ENCODE measurements around the gene SLC25A47.
A peak's percentile ranks its signal among the peaks of the same experiment; 100 is the strongest.
"Not testable (repeated sequence)": the region's sequence is repeated elsewhere in the genome, so short reads cannot be mapped to it uniquely, and the experiment has no call there.

Gene SLC25A47

GRCh38 chr14:100306101-100306997 lies 16.8 kb upstream of the SLC25A47 start, which contains the start of gene SLC25A29:
Gene SLC25A29, minus strand, starts transcription at chr14:100306444. Its CDS starts 212 bp downstream, at chr14:100306232.
- peak; percentile 42 to 96 (median 84) for DNase-seq

GRCh38 chr14:100306998-100307765 lies 16.0 kb upstream of the SLC25A47 start:
- peak in 2 of 14 donors; percentile 44 to 58 for DNase-seq

GRCh38 chr14:100307766-100308426 lies 15.2 kb upstream of the SLC25A47 start:
- no peak for DNase-seq

DNA sequence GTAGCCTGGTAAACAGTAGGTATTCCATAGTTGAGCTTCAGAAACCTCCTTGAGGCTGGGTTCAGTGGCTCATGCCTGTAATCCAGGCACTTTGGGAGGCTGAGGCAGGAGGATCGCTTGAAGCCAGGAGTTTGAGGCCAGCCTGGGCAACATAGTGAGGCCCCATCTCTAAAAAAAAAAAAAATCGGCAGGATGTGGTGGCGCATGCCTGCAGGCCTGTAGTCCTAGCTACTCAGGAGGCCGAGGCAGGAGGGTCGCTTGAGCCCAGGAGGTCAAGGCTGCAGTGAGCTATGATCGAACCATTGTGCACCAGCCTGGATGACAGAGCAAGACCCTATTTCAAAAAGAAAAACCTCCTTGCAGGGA lies 14.7 kb upstream of the SLC25A47 start:
- DNase-seq = not testable (repeated sequence)

- DNase-seq = no peak
Observed at GRCh38 chr14:100309028-100309737, 14.0 kb upstream of the SLC25A47 start.

- not testable (repeated sequence) for DNase-seq
Observed at GRCh38 chr14:100312110-100312876, 10.8 kb upstream of the SLC25A47 start.

- no peak for DNase-seq
Observed at GRCh38 chr14:100312877-100313400, 10.2 kb upstream of the SLC25A47 start.

GRCh38 chr14:100313464-100314230 lies 9.5 kb upstream of the SLC25A47 start:
- peak in 1 of 14 donors; percentile 21 for DNase-seq

GRCh38 chr14:100314724-100315123 lies 8.4 kb upstream of the SLC25A47 start:
- no peak for DNase-seq

GRCh38 chr14:100317389-100317788 lies 5.8 kb upstream of the SLC25A47 start:
- no peak for DNase-seq

DNA sequence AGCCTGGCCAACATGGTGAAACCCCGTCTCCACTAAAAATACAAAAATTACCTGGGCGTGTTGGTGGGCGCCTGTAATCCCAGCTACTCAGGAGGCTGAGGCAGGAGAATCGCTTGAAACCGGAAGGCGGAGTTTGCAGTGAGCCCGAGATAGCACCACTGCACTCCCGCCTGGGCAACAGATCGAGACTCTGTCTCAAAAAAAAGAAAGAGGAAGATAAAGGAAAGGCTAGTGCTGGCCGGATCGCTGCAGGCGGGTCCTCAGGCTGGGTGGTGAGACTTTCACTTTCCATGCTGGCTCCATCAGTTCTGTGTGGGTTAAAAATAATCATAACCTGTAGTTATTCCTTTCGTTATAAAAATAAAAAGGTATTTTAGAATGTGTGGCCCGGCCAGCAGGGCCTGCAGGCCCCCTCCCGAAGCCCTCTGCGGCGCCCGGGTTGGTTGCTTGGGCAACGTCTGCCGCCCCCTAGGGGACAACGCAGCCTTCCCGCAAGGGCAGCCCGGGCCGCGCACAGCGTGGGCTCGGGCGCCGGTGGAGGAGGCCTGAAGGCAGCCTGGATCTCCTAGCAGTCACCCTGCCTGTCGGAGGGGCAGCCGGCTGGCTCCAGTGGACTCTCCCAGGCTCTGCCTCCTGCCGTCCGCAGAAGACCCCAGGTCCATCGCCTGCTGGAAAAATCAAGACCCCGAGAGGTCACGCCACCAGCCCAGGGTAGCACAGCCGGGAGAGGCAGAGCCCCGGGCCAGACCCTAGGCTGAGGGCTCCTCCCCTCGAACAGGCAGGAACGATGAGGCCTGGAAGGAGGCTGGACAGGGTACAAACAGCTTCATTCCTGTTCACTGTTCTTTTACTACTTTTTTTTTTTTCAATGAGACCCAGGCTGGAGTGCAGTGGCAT lies 5.0 kb upstream of the SLC25A47 start:
- DNase-seq = peak in 9 of 14 donors; percentile 14 to 71 (median 44)

DNA sequence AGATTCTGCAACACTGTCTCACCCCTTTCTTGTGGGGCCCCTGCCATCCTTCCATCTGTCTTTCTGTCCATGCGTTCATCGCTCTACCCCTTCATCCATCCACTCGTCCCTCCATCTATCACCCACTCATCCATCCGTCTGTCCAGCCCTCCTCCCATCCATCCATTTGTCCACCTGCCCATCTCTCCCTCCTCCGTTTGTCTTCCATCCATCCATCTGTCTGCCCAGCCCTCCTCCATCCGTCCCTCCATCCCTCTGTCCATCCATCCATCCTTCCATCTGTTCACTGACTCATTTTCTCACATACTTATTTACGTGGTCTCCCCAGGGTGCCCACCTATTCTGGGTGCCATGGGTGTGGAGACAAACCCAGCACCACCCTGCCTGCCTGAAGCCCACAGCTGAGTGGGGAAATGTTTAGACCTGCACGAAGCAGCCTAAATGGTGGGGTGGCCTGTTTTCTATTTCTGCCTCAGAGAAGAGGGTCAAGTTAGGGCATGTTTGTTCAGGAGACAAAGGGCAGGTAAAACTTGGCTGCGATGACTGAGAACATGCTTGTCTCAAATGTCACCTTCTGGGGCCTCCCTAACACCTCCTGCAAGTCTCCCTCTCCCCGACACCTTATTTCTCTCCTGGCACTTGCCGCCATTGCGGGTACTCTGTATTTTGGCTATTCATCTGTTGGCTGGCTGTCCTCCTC lies 2.8 kb upstream of the SLC25A47 start:
- no peak for DNase-seq

- DNase-seq = no peak
Observed at GRCh38 chr14:100321473-100322137, 1.5 kb upstream of the SLC25A47 start.

DNA sequence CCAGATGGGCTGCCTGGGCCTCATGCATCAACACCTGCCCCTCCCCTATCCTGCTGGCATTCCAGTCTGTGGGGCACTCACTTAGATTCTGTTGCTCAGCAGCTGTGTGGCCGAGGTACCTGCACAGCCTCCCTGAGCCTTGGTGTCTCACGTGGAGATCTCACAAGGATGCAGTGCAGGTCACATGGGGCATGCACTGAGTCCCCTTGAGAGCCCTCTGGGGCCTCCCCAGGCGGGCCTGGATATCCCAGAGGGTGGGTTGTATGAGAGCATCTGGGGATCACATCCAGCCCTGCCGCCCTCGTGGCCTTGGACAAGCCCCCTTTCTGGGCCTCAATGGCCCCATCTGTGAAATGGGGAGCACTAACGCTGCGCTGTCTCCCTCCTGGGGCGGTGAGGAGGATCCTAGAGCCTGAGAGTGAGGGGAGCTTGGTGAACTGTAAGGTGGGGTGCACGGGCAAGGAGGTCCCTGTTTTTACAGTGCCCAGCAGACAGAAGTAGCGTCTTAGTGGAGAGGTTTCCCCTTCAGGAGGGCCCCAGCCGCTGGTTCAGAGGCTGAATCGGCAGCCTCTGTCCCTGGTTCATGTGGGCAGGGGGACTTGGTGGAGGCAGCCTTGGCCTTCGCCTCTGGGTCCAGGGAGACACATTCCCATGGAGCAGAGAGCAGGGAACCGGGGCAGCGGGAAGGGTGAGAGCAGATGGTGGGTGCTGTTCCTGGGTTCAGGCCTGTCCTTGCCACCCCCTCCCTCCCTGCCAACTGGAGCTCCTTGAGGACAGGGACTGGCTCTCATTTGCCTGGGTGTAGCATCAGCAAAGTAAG lies 791 bp upstream of the SLC25A47 start:
- DNase-seq = no peak

DNA sequence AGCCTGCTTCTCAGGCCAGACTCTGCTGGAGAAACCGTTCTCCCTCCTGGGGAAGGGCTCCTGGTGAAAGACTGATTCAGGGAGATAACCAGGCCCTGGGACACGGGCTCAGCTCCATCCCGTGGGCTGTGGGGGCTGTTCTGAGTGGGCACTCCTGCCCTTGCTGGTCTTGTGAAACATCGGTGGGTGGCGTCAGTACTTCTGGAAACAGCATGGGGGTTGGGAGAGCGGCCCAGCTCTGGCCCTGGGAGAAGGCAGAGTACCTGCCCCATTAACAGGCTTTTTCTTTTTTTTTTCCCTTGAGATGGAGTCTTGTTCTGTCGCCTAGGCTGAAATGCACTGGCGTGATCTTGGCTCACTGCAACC lies 786 bp downstream of the SLC25A47 start:
- DNase-seq = no peak

GRCh38 chr14:100325231-100325632 lies 2.1 kb downstream of the SLC25A47 start:
- DNase-seq = no peak

DNA sequence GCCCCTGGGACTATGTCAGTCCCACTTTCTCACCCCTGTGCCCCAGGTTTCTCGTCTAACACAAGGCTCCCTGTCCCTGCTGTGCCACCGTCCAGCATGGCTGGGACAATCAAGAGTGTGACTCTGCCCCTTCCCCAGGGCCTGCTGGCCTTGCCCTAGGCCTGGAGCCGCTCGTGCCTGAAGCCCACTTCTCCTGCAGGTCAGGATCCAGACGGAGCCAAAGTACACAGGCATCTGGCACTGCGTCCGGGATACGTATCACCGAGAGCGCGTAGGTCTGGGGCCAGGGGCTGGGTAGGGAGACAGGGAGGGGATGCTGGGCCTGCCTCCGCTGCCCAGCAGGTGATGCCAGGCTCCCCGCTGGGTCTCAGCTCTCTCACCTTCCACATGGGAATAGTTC lies 2.8 kb downstream of the SLC25A47 start:
- DNase-seq = no peak
